ENCODE measurements around the gene SKI.
A peak's percentile ranks its signal among the peaks of the same experiment; 100 is the strongest.

SKI gene

GRCh38 chr1:2212532-2213491 lies 15.3 kb upstream of the SKI start:
- Histone ChIP-seq H3K27me3 (ENCODE audit: insufficient read depth, low read length) (no peaks in the 10 kb centered on the region), H3K9ac (ENCODE audit: low read depth, low read length) (peak overlapping the region; percentile 86), H3K4me3 (ENCODE audit: low read length) (peak overlapping the region; percentile 47), H3K9me3 (ENCODE audit: insufficient read depth, low read depth, low read length) (no peaks in the 10 kb centered on the region), H3K36me3 (ENCODE audit: insufficient read depth, low read length) (no peaks in the 10 kb centered on the region), H3K27ac (ENCODE audit: low read depth, low read length) (peak overlapping the region; percentile 91), H3K4me1 (ENCODE audit: insufficient read depth, low read length) (peaks cover 18% of the 10 kb centered on the region)
- 22% methylated on average over 49 of the region's 49 CpGs for WGBS

GRCh38 chr1:2213576-2214505 lies 14.3 kb upstream of the SKI start:
- Histone ChIP-seq H3K27ac (ENCODE audit: low read depth, low read length) (no peak overlapping the region; the same call in 1 of the 2 replicates), H3K36me3 (ENCODE audit: insufficient read depth, low read length) (no peaks in the 10 kb centered on the region), H3K4me1 (ENCODE audit: insufficient read depth, low read length) (peaks cover 18% of the 10 kb centered on the region), H3K9me3 (ENCODE audit: insufficient read depth, low read depth, low read length) (no peaks in the 10 kb centered on the region), H3K27me3 (ENCODE audit: insufficient read depth, low read length) (no peaks in the 10 kb centered on the region), H3K4me3 (ENCODE audit: low read length) (no peak overlapping the region), H3K9ac (ENCODE audit: low read depth, low read length) (peak overlapping the region; percentile 86; the same call in 1 of the 2 replicates)
- 79% methylated on average over 32 of the region's 32 CpGs for WGBS

- Histone ChIP-seq H3K27me3 (ENCODE audit: insufficient read depth, low read length) (no peaks in the 10 kb centered on the region), H3K4me3 (ENCODE audit: low read length) (no peak overlapping the region), H3K36me3 (ENCODE audit: insufficient read depth, low read length) (no peaks in the 10 kb centered on the region), H3K27ac (ENCODE audit: low read depth, low read length) (no peak overlapping the region), H3K9ac (ENCODE audit: low read depth, low read length) (no peak overlapping the region), H3K9me3 (ENCODE audit: insufficient read depth, low read depth, low read length) (no peaks in the 10 kb centered on the region), H3K4me1 (ENCODE audit: insufficient read depth, low read length) (peaks cover 18% of the 10 kb centered on the region)
- 92% methylated on average over 21 of the region's 21 CpGs for WGBS
Measured at GRCh38 chr1:2214541-2215241, 13.4 kb upstream of the SKI start.

GRCh38 chr1:2215329-2215728 lies 12.8 kb upstream of the SKI start:
- no peaks in the 10 kb centered on the region for H3K27me3 ChIP-seq (ENCODE audit: insufficient read depth, low read length)
- H3K4me1 ChIP-seq (ENCODE audit: insufficient read depth, low read length) = peaks cover 18% of the 10 kb centered on the region
- H3K4me3 ChIP-seq (ENCODE audit: low read length) = no peak overlapping the region
- H3K9ac ChIP-seq (ENCODE audit: low read depth, low read length) = no peak overlapping the region
- no peak overlapping the region for H3K27ac ChIP-seq (ENCODE audit: low read depth, low read length)
- H3K9me3 ChIP-seq (ENCODE audit: insufficient read depth, low read depth, low read length) = no peaks in the 10 kb centered on the region
- no peaks in the 10 kb centered on the region for H3K36me3 ChIP-seq (ENCODE audit: insufficient read depth, low read length)
- WGBS = 94% methylated on average over 14 of the region's 14 CpGs

GRCh38 chr1:2215909-2216766 lies 12.0 kb upstream of the SKI start:
- no peaks in the 10 kb centered on the region for H3K27me3 ChIP-seq (ENCODE audit: insufficient read depth, low read length)
- WGBS = 95% methylated on average over 25 of the region's 25 CpGs
- H3K4me3 ChIP-seq (ENCODE audit: low read length) = no peak overlapping the region
- H3K36me3 ChIP-seq (ENCODE audit: insufficient read depth, low read length) = no peaks in the 10 kb centered on the region
- H3K4me1 ChIP-seq (ENCODE audit: insufficient read depth, low read length) = peaks cover 18% of the 10 kb centered on the region
- no peak overlapping the region for H3K9ac ChIP-seq (ENCODE audit: low read depth, low read length)
- H3K9me3 ChIP-seq (ENCODE audit: insufficient read depth, low read depth, low read length) = no peaks in the 10 kb centered on the region
- H3K27ac ChIP-seq (ENCODE audit: low read depth, low read length) = no peak overlapping the region

GRCh38 chr1:2216767-2217058 lies 11.4 kb upstream of the SKI start:
- Histone ChIP-seq H3K9ac (ENCODE audit: low read depth, low read length) (no peak overlapping the region), H3K4me3 (ENCODE audit: low read length) (no peak overlapping the region), H3K27ac (ENCODE audit: low read depth, low read length) (no peak overlapping the region), H3K27me3 (ENCODE audit: insufficient read depth, low read length) (no peaks in the 10 kb centered on the region), H3K36me3 (ENCODE audit: insufficient read depth, low read length) (no peaks in the 10 kb centered on the region), H3K4me1 (ENCODE audit: insufficient read depth, low read length) (peaks cover 18% of the 10 kb centered on the region), H3K9me3 (ENCODE audit: insufficient read depth, low read depth, low read length) (no peaks in the 10 kb centered on the region)
- 94% methylated on average over 7 of the region's 7 CpGs for WGBS

- Histone ChIP-seq H3K4me3 (ENCODE audit: low read length) (no peak overlapping the region), H3K9ac (ENCODE audit: low read depth, low read length) (no peak overlapping the region), H3K36me3 (ENCODE audit: insufficient read depth, low read length) (no peaks in the 10 kb centered on the region), H3K27me3 (ENCODE audit: insufficient read depth, low read length) (no peaks in the 10 kb centered on the region), H3K4me1 (ENCODE audit: insufficient read depth, low read length) (no peaks in the 10 kb centered on the region), H3K27ac (ENCODE audit: low read depth, low read length) (no peak overlapping the region), H3K9me3 (ENCODE audit: insufficient read depth, low read depth, low read length) (no peaks in the 10 kb centered on the region)
- 81% methylated on average over 3 of the region's 3 CpGs for WGBS
Measured at GRCh38 chr1:2221271-2221670, 6.8 kb upstream of the SKI start.

GRCh38 chr1:2224170-2224584 lies 3.9 kb upstream of the SKI start:
- WGBS = 96% methylated on average over 7 of the region's 7 CpGs
- Histone ChIP-seq H3K9me3 (ENCODE audit: insufficient read depth, low read depth, low read length) (no peaks in the 10 kb centered on the region), H3K4me1 (ENCODE audit: insufficient read depth, low read length) (no peaks in the 10 kb centered on the region), H3K36me3 (ENCODE audit: insufficient read depth, low read length) (no peaks in the 10 kb centered on the region), H3K27me3 (ENCODE audit: insufficient read depth, low read length) (no peaks in the 10 kb centered on the region), H3K9ac (ENCODE audit: low read depth, low read length) (no peak overlapping the region), H3K27ac (ENCODE audit: low read depth, low read length) (no peak overlapping the region), H3K4me3 (ENCODE audit: low read length) (no peak overlapping the region)

GRCh38 chr1:2224631-2225428 lies 3.3 kb upstream of the SKI start:
- H3K27ac ChIP-seq (ENCODE audit: low read depth, low read length) = no peak overlapping the region
- WGBS = 95% methylated on average over 17 of the region's 18 CpGs

More at GRCh38 chr1:2224631-2225428, 3.3 kb upstream of the SKI start:
- Histone ChIP-seq H3K27me3 (ENCODE audit: insufficient read depth, low read length) (no peaks in the 10 kb centered on the region), H3K4me1 (ENCODE audit: insufficient read depth, low read length) (no peaks in the 10 kb centered on the region), H3K36me3 (ENCODE audit: insufficient read depth, low read length) (no peaks in the 10 kb centered on the region), H3K9me3 (ENCODE audit: insufficient read depth, low read depth, low read length) (no peaks in the 10 kb centered on the region), H3K4me3 (ENCODE audit: low read length) (no peak overlapping the region), H3K9ac (ENCODE audit: low read depth, low read length) (no peak overlapping the region)

Data from HUES64 (cell line).